Fibroblast of mammary gland (primary cell): ENCODE results near the gene CYP11A1.

Experiments used
- DNase-seq: peaks from one replicate; pipeline ENCODE4 v3.0.0-alpha.2; 2010; ENCODE audit warnings: low read depth
- H3K4me3 ChIP-seq: 2 replicates; pipeline ENCODE4 v1.5.1; 2011; ENCODE audit warnings: low read depth, mild to moderate bottlenecking, low read length, moderate library complexity; ENCODE audit not compliant: control insufficient read depth
- TF ChIP-seq, protein P1 (sequence below): conservative IDR thresholded peaks from 2 replicates; pipeline ENCODE4 v1.5.1; 2011; ENCODE audit warnings: low read depth, low read length, inconsistent platforms; ENCODE audit not compliant: control insufficient read depth, insufficient read depth

Gene CYP11A1

DNA sequence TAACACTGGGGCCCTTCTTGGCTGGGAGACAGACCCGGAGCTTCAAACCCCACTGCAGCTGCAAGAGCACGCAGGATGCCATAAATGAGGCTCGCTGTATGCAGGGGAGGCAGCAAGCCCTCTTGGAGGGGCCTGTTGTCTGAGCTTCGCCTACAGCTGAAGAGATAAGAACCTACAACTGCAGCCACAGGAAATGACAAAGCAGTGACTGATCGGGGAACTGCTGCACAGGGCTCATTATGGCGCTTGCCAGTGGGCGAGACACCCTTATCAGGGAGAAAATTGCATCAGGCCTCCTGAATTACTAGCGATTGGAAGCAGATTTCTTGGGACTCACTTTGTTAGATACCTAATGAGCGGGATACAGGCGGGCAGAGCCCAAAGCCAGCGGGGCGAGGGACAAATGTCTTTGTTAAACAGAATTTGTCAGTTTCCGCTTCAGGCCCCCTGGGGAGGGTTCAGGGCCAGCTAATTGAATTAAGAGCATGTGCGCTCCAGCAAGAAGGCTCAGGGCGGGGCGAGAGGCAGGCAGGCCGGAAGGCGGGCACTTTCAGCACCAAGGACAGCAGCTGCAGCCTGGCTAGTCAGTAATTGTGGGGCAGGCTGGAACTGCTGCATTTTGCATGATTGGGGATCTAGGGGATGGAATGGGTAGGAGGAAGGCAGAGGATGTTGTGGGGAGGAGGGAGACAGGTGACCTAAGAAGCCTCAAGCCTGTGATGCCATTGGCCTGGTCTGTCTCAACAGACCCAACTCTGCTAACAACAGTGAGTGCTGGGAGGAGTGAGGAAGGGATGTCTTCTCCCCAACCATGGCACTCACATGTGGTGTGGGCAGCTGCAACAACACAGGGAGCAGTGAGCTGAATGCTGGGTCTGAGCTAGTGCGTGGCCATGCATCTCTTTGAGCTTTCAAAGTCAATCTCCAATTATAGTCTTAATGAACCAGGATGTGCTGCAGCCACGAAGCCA lies 76.1 kb downstream of the CYP11A1 start:
- H3K4me3 ChIP-seq: no peak overlapping the region
- peak; percentile 60 for DNase-seq
- TF ChIP-seq, protein P1, sequence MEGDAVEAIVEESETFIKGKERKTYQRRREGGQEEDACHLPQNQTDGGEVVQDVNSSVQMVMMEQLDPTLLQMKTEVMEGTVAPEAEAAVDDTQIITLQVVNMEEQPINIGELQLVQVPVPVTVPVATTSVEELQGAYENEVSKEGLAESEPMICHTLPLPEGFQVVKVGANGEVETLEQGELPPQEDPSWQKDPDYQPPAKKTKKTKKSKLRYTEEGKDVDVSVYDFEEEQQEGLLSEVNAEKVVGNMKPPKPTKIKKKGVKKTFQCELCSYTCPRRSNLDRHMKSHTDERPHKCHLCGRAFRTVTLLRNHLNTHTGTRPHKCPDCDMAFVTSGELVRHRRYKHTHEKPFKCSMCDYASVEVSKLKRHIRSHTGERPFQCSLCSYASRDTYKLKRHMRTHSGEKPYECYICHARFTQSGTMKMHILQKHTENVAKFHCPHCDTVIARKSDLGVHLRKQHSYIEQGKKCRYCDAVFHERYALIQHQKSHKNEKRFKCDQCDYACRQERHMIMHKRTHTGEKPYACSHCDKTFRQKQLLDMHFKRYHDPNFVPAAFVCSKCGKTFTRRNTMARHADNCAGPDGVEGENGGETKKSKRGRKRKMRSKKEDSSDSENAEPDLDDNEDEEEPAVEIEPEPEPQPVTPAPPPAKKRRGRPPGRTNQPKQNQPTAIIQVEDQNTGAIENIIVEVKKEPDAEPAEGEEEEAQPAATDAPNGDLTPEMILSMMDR: no peak

DNA sequence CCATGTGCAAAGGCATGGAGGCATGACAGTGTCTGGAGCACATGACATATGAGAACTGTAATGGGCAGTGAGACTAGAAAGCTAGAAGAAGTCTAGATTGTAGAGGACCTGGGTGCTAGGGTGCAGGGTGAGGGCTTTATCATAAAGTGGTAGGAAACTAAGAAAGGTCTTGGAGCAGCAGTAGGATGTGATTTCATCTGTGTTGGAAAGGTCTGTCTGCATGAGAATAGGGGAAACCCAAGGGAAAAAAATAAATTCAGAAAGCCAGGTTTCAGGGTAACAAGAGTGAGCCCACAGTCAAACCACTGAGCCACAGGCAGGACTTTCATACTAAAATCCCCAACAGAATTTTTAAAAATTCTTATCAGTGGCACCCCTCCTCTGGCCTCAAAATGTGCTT lies 76.8 kb downstream of the CYP11A1 start:
- TF ChIP-seq, protein P1: no peak
- H3K4me3 ChIP-seq: no peak overlapping the region
- DNase-seq: no peak

DNA sequence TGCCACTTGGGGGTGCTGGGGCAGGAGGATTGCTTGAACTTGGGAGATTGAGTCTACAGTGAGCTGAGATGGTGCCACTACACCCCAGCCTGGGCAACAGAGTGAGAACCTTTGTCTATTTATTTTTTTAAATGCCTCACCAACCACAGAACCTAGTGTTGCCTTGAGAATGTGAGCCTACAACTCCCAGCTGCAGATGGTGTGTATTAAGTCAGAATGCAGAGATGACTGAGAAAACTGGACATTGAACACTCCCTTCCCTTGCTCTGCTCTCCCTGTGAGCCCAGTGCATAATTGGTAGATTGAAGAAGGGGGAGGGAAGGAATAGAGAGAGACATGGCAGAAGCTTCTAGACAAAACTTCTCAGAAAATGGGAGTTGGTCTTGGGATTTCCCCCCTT lies 77.8 kb downstream of the CYP11A1 start:
- H3K4me3 ChIP-seq: no peak overlapping the region
- TF ChIP-seq, protein P1: no peak
- no peak for DNase-seq
